22Rv1 (cell line): ENCODE results near the gene ABLIM3.

Source experiments
- ZFX ChIP-seq: fragments of 450-650 bp; IDR thresholded peaks from 2 replicates; pipeline ENCODE4 v1.6.1; 2017; ENCODE audit warnings: antibody characterized with exemption, borderline replicate concordance
- TF ChIP-seq, protein P1 (sequence below): fragments of 450-650 bp; IDR thresholded peaks from 2 replicates; pipeline ENCODE4 v1.5.1; 2017; ENCODE audit warnings: mild to moderate bottlenecking

DNA sequence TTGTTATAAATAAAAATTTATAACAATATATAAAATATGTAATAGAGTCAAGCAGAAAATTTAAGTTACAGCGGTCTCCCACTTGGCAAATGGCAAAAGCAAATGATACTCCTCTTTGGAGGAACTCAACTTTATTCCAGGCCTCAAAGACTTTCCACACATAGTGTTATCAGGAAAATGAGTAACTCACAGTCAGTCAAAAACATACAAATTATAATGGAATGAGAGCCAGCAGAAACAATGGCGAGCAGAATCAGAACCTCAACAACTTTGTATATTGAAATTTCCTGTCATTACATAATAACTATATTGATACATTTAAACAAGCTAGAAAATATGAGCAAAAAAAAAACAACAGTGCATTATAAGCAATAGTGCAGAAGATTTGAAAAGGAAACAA is 45.2 kb downstream of the ABLIM3 start:
- TF ChIP-seq, protein P1, sequence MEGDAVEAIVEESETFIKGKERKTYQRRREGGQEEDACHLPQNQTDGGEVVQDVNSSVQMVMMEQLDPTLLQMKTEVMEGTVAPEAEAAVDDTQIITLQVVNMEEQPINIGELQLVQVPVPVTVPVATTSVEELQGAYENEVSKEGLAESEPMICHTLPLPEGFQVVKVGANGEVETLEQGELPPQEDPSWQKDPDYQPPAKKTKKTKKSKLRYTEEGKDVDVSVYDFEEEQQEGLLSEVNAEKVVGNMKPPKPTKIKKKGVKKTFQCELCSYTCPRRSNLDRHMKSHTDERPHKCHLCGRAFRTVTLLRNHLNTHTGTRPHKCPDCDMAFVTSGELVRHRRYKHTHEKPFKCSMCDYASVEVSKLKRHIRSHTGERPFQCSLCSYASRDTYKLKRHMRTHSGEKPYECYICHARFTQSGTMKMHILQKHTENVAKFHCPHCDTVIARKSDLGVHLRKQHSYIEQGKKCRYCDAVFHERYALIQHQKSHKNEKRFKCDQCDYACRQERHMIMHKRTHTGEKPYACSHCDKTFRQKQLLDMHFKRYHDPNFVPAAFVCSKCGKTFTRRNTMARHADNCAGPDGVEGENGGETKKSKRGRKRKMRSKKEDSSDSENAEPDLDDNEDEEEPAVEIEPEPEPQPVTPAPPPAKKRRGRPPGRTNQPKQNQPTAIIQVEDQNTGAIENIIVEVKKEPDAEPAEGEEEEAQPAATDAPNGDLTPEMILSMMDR = no peak
- no peak for TF ChIP-seq ZFX
